Mucosa of rectum (tissue), 2 donors: ENCODE data around the gene ZSWIM1.

Experiments
- H3K27ac ChIP-seq, 2 donors: one replicate each; pipeline ENCODE4 v1.7.0; 2013; ENCODE audit warnings: inconsistent platforms in 2 of 2, low read depth in 2 of 2, low read length in 2 of 2
- H3K27me3 ChIP-seq, 2 donors: one replicate each; pipeline ENCODE4 v1.7.0; 2013; ENCODE audit warnings: low read length in 2 of 2; ENCODE audit not compliant: control insufficient read depth in 2 of 2, insufficient read depth in 2 of 2
- H3K36me3 ChIP-seq, 2 donors: one replicate each; pipeline ENCODE4 v1.7.0; 2013; ENCODE audit warnings: low read length in 2 of 2; ENCODE audit not compliant: control insufficient read depth in 2 of 2, insufficient read depth in 2 of 2
- H3K4me1 ChIP-seq, 2 donors: one replicate each; pipeline ENCODE4 v1.7.0; 2013; ENCODE audit warnings: low read length in 2 of 2, mild to moderate bottlenecking in 1 of 2; ENCODE audit not compliant: control insufficient read depth in 2 of 2, insufficient read depth in 2 of 2
- H3K4me3 ChIP-seq, 2 donors: one replicate each; pipeline ENCODE4 v1.7.0; 2013; ENCODE audit warnings: low read length in 2 of 2
- H3K9ac ChIP-seq, 2 donors: one replicate each; pipeline ENCODE4 v1.7.0; 2013; ENCODE audit warnings: low read length in 2 of 2, low read depth in 1 of 2, mild to moderate bottlenecking in 1 of 2
- H3K9me3 ChIP-seq, 2 donors: one replicate each; pipeline ENCODE4 v1.7.0; 2013; ENCODE audit warnings: low read length in 2 of 2; ENCODE audit not compliant: control insufficient read depth in 2 of 2
- donor health status: healthy.
- donor health status: Normal muscosa, but diverticular disease.

Gene ZSWIM1

GRCh38 chr20:45917790-45918141 lies 36.7 kb downstream of the ZSWIM1 start:
- H3K27me3 ChIP-seq = no peaks in the 10 kb centered on the region
- H3K4me3 ChIP-seq = no peak overlapping the region
- H3K27ac ChIP-seq = peak overlapping the region; percentile 59 to 63
- H3K36me3 ChIP-seq = no peaks in the 10 kb centered on the region
- H3K9me3 ChIP-seq = no peaks in the 10 kb centered on the region
- no peak overlapping the region for H3K9ac ChIP-seq
- H3K4me1 ChIP-seq = peaks cover 2 to 6% of the 10 kb centered on the region in 2 donors

DNA sequence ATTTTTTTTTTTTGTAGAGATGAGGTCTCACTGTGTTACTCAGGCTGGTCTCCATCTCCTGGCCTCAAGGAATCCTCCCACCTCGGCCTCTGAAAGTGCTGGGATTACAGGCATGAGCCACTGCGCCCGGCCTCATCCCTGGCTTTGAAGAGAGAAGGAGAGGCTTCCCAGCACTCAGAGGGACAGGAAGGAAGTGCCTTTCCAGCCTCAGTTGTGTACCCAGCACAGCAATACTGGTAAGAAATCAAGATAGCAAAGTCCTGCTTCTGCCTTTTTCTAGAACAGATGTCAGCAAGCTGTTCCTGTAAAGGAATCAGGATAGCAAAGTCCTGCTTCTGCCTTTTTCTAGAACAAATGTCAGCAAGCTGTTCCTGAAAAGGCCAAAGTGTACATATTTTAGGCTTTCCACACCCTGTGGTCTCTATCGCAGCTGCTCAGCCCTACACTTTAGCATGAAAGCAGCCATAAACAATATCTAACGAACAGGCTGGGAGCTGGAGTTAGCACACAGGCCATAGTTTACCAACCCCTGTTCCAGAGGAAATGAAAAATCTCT lies 37.2 kb downstream of the ZSWIM1 start:
- Histone ChIP-seq H3K4me3 (peak overlapping the region in 1 of 2 donors; percentile 9), H3K27ac (peak overlapping the region; percentile 59 to 63), H3K27me3 (no peaks in the 10 kb centered on the region), H3K36me3 (no peaks in the 10 kb centered on the region), H3K4me1 (peaks cover 2 to 6% of the 10 kb centered on the region in 2 donors), H3K9me3 (no peaks in the 10 kb centered on the region), H3K9ac (no peak overlapping the region)

DNA sequence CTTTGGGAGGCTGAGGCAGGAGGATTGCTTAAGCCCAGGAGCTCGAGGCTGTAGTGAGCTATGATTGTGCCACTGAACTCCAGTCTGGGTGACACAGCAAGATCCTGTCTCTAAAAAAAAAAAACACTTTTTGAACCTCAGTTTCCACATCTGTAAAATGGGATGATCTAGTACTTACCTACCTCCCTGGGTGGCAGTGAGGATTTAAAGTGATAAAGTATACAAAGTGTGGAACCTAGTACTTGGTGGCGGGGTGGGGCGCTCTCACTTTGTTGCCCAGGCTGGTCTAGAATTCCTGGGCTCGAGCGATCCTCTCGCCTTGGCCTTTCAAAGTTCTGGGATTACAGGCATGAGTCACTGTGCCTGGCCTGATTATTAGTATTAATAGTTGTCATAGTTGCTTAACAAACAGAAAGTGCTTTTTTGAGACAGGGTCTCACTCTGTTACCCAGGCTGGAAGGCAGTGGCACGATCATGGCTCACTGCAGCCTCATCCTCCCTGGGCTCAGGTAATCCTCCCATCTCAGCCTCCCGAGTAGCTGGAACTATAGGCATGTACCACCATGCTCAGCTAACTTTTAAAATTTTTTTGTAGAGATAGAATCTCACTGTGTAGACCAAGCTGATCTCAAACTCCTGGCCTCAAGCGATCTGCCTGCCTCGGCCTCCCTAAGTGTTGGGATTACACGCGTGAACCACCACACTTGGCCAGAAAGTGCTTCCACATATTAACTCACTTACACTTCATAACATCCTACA lies 37.9 kb downstream of the ZSWIM1 start:
- peak overlapping the region; percentile 59 to 63 for H3K27ac ChIP-seq
- H3K9ac ChIP-seq = no peak overlapping the region
- H3K36me3 ChIP-seq = no peaks in the 10 kb centered on the region
- no peak overlapping the region for H3K4me3 ChIP-seq
- H3K27me3 ChIP-seq = no peaks in the 10 kb centered on the region
- no peaks in the 10 kb centered on the region for H3K9me3 ChIP-seq
- H3K4me1 ChIP-seq = peaks cover 2 to 6% of the 10 kb centered on the region in 2 donors

DNA sequence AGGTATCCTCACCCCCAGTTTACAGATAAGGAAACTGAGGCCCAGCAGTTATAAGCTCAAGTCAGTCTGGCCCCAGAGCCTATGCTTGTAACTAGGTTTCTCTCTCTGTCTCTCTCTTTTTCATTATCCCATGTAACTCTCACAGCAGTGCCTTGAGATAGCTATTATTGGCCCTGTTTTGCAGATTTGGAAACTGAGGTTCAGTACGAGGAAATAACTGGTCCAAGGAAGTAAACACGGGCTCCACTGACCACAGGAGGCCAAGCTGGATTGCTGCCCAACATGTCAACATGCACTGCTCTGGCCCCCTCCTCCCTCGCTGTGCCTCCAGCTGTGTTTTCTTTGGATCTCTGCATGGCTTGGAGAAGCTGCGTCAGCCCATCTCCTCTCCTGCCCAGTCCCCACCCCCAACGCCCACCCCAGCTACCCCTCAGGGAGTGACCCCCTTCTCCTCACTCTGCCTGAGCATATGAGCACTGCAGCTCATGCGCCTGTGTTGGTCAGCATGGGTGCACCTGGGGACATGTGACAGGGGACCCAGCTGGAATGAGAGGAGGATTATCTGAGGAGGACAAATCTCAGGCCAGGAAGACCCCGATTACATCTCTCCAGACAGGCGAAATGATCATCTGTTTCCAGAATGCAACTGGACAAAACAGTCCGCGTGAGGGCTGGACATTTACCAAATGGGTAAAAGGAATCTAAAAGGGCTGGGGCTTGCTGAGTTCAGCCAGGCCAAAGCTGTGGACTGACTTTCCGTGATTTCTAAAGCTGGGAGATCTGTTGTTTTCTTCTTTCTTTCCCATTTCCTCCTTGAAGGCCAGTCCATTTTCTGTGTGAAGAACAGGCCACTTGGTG lies 38.7 kb downstream of the ZSWIM1 start:
- Histone ChIP-seq H3K36me3 (no peaks in the 10 kb centered on the region), H3K4me3 (no peak overlapping the region), H3K27ac (peak overlapping the region; percentile 59 to 63), H3K4me1 (peaks cover 2 to 6% of the 10 kb centered on the region in 2 donors), H3K9ac (no peak overlapping the region), H3K9me3 (no peaks in the 10 kb centered on the region), H3K27me3 (no peaks in the 10 kb centered on the region)

DNA sequence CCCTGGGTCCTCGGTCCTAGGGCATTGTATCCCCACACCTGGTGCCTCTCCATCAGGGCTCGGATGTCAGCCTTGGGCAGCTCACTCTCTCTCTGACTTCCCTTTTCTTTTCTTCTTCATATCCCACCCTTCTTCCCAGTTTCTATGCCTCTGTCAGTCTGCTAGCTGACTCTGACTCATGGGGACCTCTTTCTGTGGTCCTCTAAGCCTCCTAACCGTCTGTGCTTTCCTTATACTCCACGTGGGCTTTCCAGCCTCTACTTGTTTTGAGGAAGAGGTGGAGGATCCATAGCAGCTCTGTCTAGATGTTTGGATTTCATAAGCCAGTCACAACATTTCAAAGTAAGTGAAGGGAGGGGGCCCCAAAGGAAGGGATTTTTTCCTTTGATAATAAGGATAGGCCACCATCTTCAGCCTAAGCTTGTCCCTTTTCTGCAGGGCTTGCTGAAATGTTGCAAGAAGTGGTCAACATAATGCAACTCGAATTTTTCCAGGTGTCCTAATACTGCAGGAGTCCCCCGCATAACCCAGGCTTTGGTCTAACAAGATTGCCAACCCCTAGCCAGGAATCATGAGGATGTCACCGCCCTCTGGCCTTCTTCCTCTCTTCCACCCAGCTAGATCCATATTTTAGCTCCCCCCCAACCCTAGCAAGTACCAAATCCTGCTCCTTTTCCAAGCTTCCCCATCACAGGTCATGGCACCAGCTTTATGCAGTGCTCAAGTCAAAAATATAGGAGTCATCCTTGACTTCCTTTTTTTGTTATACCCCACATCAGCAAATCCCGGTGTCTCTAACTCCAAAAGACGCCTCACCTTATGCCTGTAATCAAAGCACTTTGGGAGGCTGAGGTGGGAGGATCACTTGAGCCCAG lies 39.7 kb downstream of the ZSWIM1 start:
- no peaks in the 10 kb centered on the region for H3K27me3 ChIP-seq
- H3K9ac ChIP-seq = no peak overlapping the region
- H3K4me1 ChIP-seq = peaks cover 2 to 6% of the 10 kb centered on the region in 2 donors
- no peaks in the 10 kb centered on the region for H3K9me3 ChIP-seq
- no peak overlapping the region for H3K4me3 ChIP-seq
- peak overlapping the region in 1 of 2 donors; percentile 63 for H3K27ac ChIP-seq
- H3K36me3 ChIP-seq = no peaks in the 10 kb centered on the region

GRCh38 chr20:45921337-45922189 lies 40.5 kb downstream of the ZSWIM1 start:
- Histone ChIP-seq H3K4me1 (peaks cover 2 to 6% of the 10 kb centered on the region in 2 donors), H3K36me3 (no peaks in the 10 kb centered on the region), H3K27ac (no peak overlapping the region), H3K9ac (no peak overlapping the region), H3K9me3 (no peaks in the 10 kb centered on the region), H3K27me3 (no peaks in the 10 kb centered on the region), H3K4me3 (no peak overlapping the region)

DNA sequence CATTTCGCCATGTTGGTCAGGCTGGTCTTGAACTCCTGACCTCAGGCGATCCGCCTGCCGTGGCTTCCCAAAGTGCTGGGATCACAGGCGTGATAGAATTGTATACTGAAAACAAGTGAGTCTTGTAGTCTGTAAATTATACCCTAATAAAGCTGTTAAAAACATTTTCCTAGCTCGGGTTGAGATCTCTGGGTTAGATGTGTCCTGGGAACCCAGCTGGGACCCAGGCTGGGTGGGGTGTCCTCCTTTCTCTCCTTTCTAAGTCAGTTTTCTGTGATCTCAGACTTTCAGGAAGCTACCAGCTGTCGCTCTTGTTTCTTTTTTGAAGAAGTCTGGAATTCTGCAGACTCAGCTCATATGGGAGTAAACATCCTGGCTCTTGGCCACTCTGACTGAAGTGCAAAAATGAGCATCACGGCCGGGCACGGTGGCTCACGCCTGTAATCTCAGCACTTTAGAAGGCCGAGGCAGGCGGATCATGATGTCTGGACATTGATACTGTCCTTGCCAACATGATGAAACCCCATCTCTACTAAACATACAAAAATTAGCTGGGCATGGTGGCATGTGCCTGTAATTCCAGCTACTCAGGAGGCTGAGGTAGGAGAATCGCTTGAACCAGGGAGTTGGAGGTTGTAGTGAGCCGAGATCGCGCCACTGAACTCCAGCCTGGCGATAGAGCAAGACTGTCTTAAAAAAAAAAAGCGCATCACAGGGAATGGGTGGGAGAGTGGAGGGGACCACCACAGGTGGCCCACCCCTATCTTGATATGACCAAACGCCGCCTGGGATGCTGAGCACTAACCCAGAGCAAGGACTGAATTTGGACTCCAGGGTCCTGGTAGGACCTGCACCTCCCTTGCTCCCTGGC lies 43.6 kb downstream of the ZSWIM1 start:
- H3K4me1 ChIP-seq = peaks cover 0 to under 1% of the 10 kb centered on the region in 2 donors
- no peak overlapping the region for H3K4me3 ChIP-seq
- peak overlapping the region; percentile 58 to 60 for H3K27ac ChIP-seq
- no peaks in the 10 kb centered on the region for H3K27me3 ChIP-seq
- no peaks in the 10 kb centered on the region for H3K36me3 ChIP-seq
- peak overlapping the region; percentile 0 to 24 for H3K9ac ChIP-seq
- H3K9me3 ChIP-seq = no peaks in the 10 kb centered on the region

DNA sequence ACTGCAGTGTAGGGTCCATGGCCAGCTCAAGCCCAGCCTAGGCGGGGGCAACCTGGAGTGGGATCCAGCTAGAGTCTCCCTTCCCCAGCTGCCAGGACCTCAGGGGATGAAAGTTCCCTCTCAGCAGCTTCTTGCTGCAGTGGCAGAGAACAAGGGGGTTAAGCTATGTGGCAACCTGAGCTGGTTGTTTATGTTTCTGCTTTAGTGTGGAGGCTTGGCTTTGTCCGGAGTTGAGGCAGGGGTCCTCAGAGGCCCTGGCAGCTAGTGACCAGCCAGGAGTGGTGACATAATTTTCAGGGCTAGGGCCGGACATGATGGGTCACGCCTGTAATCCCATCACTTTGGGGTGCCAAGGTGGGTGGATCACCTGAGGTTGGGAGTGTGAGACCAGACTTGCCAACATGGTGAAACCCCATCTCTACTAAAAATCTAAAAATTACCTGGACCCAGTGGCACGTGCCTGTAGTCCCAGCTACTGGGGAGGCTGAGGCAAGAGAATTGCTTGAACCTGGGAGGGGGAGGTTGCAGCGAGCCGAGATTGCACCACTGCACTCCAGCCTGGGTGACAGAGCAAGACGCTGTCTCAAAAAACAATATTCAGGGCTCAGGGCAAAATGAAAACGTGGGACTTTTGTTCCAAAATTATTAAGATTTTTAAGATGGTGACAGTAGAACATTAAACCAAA lies 44.9 kb downstream of the ZSWIM1 start:
- no peak overlapping the region for H3K4me3 ChIP-seq
- H3K4me1 ChIP-seq = no peaks in the 10 kb centered on the region
- H3K9ac ChIP-seq = no peak overlapping the region
- no peaks in the 10 kb centered on the region for H3K27me3 ChIP-seq
- no peaks in the 10 kb centered on the region for H3K36me3 ChIP-seq
- H3K27ac ChIP-seq = no peak overlapping the region
- no peaks in the 10 kb centered on the region for H3K9me3 ChIP-seq
